GM12872 (cell line): ENCODE results near the gene CUBN.

ENCODE experiments used
- TF ChIP-seq, protein P1 (sequence below): IDR thresholded peaks from 3 replicates; pipeline ENCODE4 v1.5.1; 2011; ENCODE audit warnings: low read depth, mild to moderate bottlenecking, low read length, moderate library complexity; ENCODE audit not compliant: insufficient read depth

The CUBN gene

DNA sequence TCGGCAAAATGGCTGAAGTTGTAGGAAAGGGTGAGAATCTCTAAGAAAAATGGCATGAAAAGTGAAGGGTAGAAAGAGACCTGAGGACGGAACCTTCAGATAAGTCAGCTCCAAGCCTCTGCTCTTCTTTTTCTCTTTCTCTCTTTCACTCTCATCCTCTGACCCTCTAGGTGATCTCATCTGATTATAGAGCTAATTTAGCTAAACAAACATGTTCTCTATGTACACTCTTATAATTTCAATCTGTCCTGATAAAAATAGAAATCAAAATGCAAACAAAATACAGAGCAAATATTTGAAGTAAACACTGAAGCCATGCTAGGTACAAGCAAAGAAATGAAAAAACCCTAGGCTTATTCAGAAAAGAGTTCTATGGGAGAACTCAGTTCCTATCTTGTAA, 14.4 kb upstream of the CUBN start:
- TF ChIP-seq, protein P1, sequence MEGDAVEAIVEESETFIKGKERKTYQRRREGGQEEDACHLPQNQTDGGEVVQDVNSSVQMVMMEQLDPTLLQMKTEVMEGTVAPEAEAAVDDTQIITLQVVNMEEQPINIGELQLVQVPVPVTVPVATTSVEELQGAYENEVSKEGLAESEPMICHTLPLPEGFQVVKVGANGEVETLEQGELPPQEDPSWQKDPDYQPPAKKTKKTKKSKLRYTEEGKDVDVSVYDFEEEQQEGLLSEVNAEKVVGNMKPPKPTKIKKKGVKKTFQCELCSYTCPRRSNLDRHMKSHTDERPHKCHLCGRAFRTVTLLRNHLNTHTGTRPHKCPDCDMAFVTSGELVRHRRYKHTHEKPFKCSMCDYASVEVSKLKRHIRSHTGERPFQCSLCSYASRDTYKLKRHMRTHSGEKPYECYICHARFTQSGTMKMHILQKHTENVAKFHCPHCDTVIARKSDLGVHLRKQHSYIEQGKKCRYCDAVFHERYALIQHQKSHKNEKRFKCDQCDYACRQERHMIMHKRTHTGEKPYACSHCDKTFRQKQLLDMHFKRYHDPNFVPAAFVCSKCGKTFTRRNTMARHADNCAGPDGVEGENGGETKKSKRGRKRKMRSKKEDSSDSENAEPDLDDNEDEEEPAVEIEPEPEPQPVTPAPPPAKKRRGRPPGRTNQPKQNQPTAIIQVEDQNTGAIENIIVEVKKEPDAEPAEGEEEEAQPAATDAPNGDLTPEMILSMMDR = no peak

DNA sequence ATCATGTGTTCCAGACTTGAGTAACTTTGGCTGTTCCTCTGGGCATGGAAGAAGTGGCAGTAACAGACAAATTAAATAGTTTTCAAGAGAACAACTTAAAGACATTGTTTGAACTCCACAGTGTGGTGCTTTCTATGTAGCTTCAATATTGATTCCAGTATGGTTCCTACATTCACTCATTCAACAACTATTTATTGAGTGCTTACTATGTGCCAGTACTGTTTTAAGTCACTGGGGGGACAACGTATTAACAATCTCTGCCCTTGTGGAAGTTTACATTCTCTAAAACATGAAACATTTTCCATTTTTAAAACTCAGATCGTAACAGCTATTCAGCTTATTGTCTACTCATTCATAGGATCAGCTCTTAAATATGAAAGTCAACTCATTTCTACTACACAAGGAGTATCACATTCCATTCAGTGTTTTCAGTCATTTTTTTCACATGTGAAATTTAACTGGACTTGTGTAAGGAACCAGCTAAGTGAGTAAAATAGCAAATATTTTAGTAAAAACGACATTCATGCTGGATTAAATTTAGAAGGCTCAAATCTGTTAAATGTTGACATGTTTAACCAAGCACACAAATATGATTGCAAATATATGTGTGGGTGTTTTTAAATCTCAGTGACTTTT, 13.6 kb upstream of the CUBN start:
- TF ChIP-seq, protein P1 = no peak

DNA sequence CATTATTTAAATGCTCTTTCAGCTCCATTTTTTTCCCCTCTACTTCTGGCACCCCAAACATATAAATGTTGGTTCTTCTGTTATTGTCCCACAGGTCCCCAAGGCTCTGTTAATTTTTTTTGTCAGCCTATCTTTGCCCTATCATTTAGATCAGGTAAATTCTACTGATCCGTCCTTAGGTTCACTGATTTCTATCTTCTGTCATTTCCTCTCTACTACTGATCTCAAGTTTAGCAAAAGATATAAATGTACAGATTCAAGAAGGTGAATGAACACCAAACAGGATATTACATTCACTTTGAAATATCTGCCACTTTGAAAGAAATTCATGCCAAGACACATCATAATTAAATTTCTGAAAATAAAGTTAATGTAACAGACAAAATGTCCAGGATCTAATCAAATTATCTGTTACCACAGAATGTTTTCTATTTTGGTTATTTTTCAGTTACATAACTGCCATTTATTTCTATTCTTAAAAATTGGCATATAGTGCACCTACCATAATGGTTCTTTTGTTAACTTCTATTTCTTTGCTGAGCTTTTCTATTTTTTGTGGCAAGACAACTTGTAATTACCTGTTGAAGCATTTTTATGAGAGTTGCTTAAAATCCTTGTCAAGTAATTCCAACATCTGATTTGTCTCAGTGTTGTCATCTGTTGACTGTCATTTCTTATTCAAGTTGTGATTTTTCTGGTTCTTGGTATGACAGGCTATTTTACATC, 12.1 kb upstream of the CUBN start:
- TF ChIP-seq, protein P1 = no peak

DNA sequence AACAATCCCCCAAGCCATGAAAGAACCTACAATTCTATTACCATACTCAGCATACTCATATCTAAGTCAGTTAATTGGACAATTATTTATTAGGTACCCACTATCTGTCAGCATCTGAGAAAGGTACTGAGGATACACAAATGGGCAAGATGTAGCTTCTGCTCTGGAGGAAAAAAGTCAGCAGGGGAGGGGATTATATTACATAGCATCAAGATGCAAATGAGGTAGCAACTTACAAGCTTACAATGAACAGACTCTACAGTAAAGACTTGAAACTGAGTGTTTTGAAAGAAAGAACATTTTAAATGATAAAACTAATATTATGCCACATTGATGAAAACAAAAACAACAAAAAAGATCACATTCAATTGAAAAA, 10.8 kb upstream of the CUBN start:
- TF ChIP-seq, protein P1 = no peak

- TF ChIP-seq, protein P1 = no peak
Observed at GRCh38 chr10:17138460-17139042, 8.9 kb upstream of the CUBN start.

- TF ChIP-seq, protein P1 = no peak
Observed at GRCh38 chr10:17134737-17135260, 5.2 kb upstream of the CUBN start.

DNA sequence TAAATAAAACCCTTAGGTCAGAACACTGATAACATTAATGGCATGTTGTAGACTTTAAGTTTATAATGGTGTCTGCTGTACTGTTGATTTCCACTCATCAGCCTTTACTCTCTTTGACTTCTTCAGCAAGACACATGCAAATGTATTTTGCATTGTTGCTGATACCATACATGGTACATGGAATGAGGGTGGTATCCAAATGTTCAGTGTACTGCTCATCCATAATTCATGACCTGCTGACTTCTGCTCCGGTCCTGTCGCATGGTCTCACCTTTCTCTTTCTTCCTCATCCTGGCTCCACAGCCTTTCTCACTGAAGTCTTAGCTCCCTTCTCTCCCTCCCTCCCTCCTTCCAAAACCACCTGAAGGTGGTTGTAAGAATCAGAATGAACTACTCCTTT, 4.7 kb upstream of the CUBN start:
- TF ChIP-seq, protein P1 = no peak
